HG02763 (cell line): Measurements from ENCODE around the gene ARMS2.

Experiments used
- ATAC-seq: cut with Tn5 transposase; IDR thresholded peaks from one replicate; pipeline ENCODE4 v1.9.1; 2021; ENCODE audit warnings: mild to moderate bottlenecking, moderate library complexity; ENCODE audit not compliant: unreplicated experiment

Gene ARMS2, protein sequence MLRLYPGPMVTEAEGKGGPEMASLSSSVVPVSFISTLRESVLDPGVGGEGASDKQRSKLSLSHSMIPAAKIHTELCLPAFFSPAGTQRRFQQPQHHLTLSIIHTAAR

GRCh38 chr10:122454603-122455080 is at the start of gene ARMS2:
Gene ARMS2, plus strand, starts transcription at chr10:122454653. Its CDS starts 75 bp downstream, at chr10:122454728.
- ATAC-seq = no peak

GRCh38 chr10:122407375-122408125 is 46.9 kb upstream of the ARMS2 start:
- ATAC-seq = no peak

- no peak for ATAC-seq
Measured at GRCh38 chr10:122413327-122413726, 41.1 kb upstream of the ARMS2 start.

DNA sequence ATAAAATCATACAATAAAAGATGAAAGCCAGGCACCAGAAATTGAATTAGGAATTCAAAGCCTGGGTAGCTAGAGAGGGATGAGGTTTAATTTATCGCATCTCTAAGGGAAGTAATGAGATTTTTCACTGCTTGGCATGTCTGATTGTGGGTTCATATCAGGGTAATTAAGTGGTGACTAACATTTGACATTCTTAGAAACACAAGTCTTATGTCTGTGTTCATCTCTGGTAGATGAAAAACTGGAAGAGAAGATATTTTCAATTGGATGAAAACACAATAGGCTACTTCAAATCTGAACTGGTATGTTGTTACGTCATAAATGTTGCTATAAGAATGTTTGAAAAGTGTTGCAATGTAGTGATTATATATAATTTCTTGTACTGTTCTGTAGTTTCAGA is 36.8 kb upstream of the ARMS2 start:
- ATAC-seq = no peak

DNA sequence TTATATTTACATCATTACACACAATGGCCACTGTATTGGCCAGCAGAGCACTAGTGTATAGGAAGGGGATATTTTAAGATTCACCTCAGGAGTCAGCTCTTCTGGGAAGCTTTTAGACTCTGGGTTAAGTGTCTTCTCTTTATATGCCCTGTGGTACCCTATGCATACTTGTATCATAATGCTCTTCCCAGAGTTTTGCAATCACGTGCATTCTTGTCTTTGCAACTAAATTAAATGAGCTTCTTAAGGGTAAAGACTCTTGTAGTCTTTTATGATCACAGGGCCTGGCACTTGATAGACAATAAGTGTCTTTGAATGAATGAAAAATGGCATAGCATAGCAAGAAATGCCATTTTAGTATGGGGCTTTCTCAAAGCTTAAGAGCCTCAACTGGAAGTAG is 35.4 kb upstream of the ARMS2 start:
- no peak for ATAC-seq

GRCh38 chr10:122419876-122420623 is 34.4 kb upstream of the ARMS2 start:
- ATAC-seq = no peak

- ATAC-seq = no peak
Measured at GRCh38 chr10:122420624-122421007, 33.8 kb upstream of the ARMS2 start.

- no peak for ATAC-seq
Measured at GRCh38 chr10:122421054-122421625, 33.3 kb upstream of the ARMS2 start.

GRCh38 chr10:122421742-122422141 is 32.7 kb upstream of the ARMS2 start:
- ATAC-seq = no peak

DNA sequence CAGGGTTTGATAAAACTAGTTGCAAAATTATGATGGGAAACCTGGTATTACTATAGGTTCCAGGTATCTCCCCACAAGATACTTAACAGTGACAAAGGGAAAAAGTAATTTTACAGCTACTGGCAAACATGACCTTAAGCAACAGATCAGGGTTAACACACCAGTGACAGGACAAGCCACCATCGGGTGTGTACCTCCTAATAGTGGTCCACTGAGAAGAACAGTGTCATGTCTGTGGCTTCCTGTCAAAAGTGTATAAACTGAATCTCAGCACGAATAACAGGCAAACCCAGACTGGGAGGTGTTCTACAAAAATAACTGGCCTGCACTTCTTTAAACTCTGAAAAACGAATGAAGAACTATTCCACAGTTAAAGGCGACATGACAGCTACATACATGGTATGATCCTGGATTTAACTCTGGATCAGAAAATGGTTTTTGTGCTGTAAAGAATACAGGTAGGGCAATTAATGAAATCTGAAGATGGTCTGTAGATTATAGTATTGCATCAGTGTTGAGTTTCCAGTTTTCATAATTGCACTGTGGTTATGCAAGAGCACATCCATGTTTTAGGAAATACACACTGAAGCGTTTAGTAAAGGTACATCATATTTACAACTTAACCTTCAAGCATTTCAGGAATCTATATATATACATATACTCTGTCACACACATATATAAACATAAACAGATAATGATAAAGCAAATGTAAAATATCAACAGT is 32.0 kb upstream of the ARMS2 start:
- ATAC-seq = no peak

DNA sequence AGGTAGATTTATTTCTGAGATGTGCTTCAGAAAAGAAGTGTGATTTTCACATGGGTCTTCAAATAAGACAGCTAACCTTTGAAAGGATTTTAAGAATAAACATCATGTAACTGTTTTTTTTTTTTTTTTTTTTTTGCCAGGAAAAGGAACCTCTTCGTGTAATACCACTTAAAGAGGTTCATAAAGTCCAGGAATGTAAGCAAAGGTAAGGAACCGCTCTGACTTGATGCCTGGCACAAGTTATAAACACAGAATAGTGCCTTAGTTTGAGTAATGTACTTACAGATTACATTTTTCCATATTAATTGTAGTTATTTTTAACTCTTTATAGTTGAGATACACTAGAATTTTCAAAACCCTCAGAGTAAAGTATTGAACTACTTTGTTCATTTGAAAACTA is 30.4 kb upstream of the ARMS2 start:
- ATAC-seq = no peak

GRCh38 chr10:122426829-122427228 is 27.6 kb upstream of the ARMS2 start:
- ATAC-seq = no peak

- ATAC-seq = no peak
Measured at GRCh38 chr10:122427280-122427679, 27.2 kb upstream of the ARMS2 start.

- ATAC-seq = no peak
Measured at GRCh38 chr10:122435212-122435827, 19.1 kb upstream of the ARMS2 start.

- ATAC-seq = no peak
Measured at GRCh38 chr10:122441961-122442360, 12.5 kb upstream of the ARMS2 start.

GRCh38 chr10:122445469-122445868 is 9.0 kb upstream of the ARMS2 start:
- no peak for ATAC-seq

DNA sequence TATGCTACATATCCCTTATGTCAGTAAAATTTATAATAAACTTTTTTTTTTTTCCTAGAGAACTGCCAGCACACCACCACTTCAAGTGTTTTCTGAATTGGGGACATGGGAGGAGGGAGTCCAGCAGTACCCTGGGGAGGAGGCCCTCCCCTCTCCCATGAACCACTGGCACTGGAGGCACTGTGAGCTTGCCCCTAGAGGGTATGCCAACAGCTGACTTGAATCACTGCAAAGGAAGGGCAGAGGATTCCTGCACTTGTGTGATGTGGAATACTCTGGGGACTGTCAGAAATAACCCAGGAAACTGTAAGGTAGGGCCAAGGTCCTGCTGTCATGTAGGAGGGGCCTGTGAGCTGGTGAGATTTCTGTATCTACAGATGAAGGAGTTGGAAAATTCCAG is 8.5 kb upstream of the ARMS2 start:
- no peak for ATAC-seq

GRCh38 chr10:122446668-122447423 is 7.6 kb upstream of the ARMS2 start:
- no peak for ATAC-seq

DNA sequence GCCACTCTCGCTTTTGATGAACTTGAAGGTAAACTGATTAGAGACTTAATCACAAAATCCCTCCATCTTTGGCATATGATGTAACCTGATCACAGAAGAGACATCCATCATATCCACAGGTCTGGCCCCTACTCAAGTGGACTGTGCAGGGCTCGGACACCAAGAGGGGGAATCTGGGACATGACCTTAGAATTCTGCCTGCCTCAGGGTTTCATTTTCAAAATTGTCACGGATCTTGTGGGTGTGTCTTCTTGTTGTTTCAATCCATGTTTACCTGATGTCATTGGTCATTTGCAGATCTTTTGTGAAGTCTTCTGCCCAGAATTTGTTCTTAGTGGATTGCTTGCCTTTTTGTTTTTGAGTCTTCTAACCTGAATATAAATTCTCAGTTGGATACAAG is 5.9 kb upstream of the ARMS2 start:
- no peak for ATAC-seq

- ATAC-seq = no peak
Measured at GRCh38 chr10:122449153-122449552, 5.3 kb upstream of the ARMS2 start.
